RWPE1 (cell line): Measurements from ENCODE around the gene MYLK.
"Not testable (repeated sequence)": the region's sequence is repeated elsewhere in the genome, so short reads cannot be mapped to it uniquely, and the experiment has no call there.

Source experiments
- CTCF ChIA-PET: fragments of 350-600 bp; sonication (Branson Sonifier 250); formaldehyde crosslinking; extraction: SDS; loops from one replicate; lab custom pipeline; 2021; lab: Yijun Ruan, JAX
- POLR2A ChIA-PET: fragments of 400-600 bp; formaldehyde crosslinking; extraction: SDS; loops from one replicate; lab custom pipeline; 2020; ENCODE audit warnings: antibody characterized with exemption; ENCODE audit not compliant: low non-redundant PET; lab: Yijun Ruan, JAX
- DNase-seq: peaks from one replicate; pipeline ENCODE4 v3.0.0; 2012; ENCODE audit warnings: low spot score
- H3K27ac ChIP-seq: fragments of 450-650 bp; 2 replicates; pipeline ENCODE4 v1.5.1; 2017
- CTCF ChIP-seq: fragments of 450-650 bp; conservative IDR thresholded peaks from 2 replicates; pipeline ENCODE4 v1.5.1; 2017; ENCODE audit warnings: low read depth, mild to moderate bottlenecking

MYLK gene

GRCh38 chr3:123712077-123712860 is 171.9 kb downstream of the MYLK start:
- ChIA-PET CTCF (no interaction called here), POLR2A (no interaction called here)
- no peak for DNase-seq
- no peak overlapping the region for H3K27ac ChIP-seq
- TF ChIP-seq CTCF, result no peak

GRCh38 chr3:123711356-123711755 is 172.8 kb downstream of the MYLK start:
- DNase-seq, result no peak
- no peak for TF ChIP-seq CTCF
- CTCF ChIA-PET, result interaction anchor here (1.0 to 1.5 kb wide), 2 partner anchors 12 to 59 kb away, joined by 3 to 4 read pairs; no protein-coding TSS in a partner anchor
- POLR2A ChIA-PET, result no interaction called here
- H3K27ac ChIP-seq, result no peak overlapping the region

GRCh38 chr3:123708531-123708930 is 175.6 kb downstream of the MYLK start:
- ChIA-PET CTCF (no interaction called here), POLR2A (no interaction called here)
- no peak overlapping the region for H3K27ac ChIP-seq
- no peak for TF ChIP-seq CTCF
- no peak for DNase-seq

GRCh38 chr3:123707641-123708040 is 176.5 kb downstream of the MYLK start:
- CTCF ChIA-PET, result interaction anchor here (0.7 kb wide), 1 partner anchor 16 kb away, joined by 3 read pairs; no protein-coding TSS in a partner anchor
- DNase-seq, H3K27ac ChIP-seq, POLR2A ChIA-PET: not testable (repeated sequence)

GRCh38 chr3:123706871-123707270 is 177.3 kb downstream of the MYLK start:
- POLR2A ChIA-PET, result no interaction called here
- CTCF ChIA-PET, result interaction anchor here (0.6 to 1.2 kb wide), 2 partner anchors 17 to 575 kb away, joined by 3 to 5 read pairs; no protein-coding TSS in a partner anchor
- no peak for TF ChIP-seq CTCF
- H3K27ac ChIP-seq, result no peak overlapping the region
- DNase-seq, result no peak

- no peak overlapping the region for H3K27ac ChIP-seq
- POLR2A ChIA-PET, result no interaction called here
- CTCF ChIA-PET, result interaction anchor here (1.2 kb wide), 1 partner anchor 18 kb away, joined by 5 read pairs; no protein-coding TSS in a partner anchor
- no peak for DNase-seq
- TF ChIP-seq CTCF, result no peak
These were observed 178.4 kb downstream of the MYLK start for GRCh38 chr3:123705488-123706285.

- H3K27ac ChIP-seq, DNase-seq, POLR2A ChIA-PET: not testable (repeated sequence)
- CTCF ChIA-PET, result interaction anchor here (0.7 kb wide), 1 partner anchor 51 kb away, joined by 3 read pairs; no protein-coding TSS in a partner anchor
These were observed 180.5 kb downstream of the MYLK start for GRCh38 chr3:123703663-123704062.
